SK-N-SH treated with all-trans-retinoic acid at 6 μM for 48 hours (cell line): ENCODE results near the gene CAPG.
"Not testable (repeated sequence)": the region's sequence is repeated elsewhere in the genome, so short reads cannot be mapped to it uniquely, and the experiment has no call there.

Experiments
- ATAC-seq: fragments of 200-7000 bp; cut with Tn5 transposase; 3 replicates; pipeline ENCODE4 v1.9.1; 2020; ENCODE audit warnings: mild to moderate bottlenecking, moderate library complexity
- ARNTL ChIP-seq: fragments of 450-650 bp; formaldehyde crosslinking; IDR thresholded peaks from 2 replicates; pipeline ENCODE4 v1.5.0; 2020; ENCODE audit warnings: low read depth, mild to moderate bottlenecking, moderate library complexity, borderline replicate concordance
- BACH2 ChIP-seq: fragments of 250-450 bp; sonication (Bioruptor Pico); IDR thresholded peaks from 2 replicates; pipeline ENCODE4 v1.9.0; 2021; ENCODE audit warnings: mild to moderate bottlenecking, borderline replicate concordance
- CSRNP3 ChIP-seq: fragments of 250-450 bp; sonication (Bioruptor Pico); IDR thresholded peaks from 2 replicates; pipeline ENCODE4 v1.5.1; 2021; ENCODE audit warnings: mild to moderate bottlenecking, moderate library complexity
- ESRRG ChIP-seq: fragments of 250-450 bp; sonication (Bioruptor Pico); IDR thresholded peaks from 2 replicates; pipeline ENCODE4 v1.6.1; 2021; ENCODE audit warnings: mild to moderate bottlenecking
- GLIS3 ChIP-seq: fragments of 250-450 bp; sonication (Bioruptor Pico); IDR thresholded peaks from 2 replicates; pipeline ENCODE4 v1.5.0; 2020; ENCODE audit warnings: mild to moderate bottlenecking, moderate library complexity
- ISL1 ChIP-seq: fragments of 250-450 bp; sonication (Bioruptor Pico); IDR thresholded peaks from 2 replicates; pipeline ENCODE4 v2.1.2; 2022; ENCODE audit warnings: mild to moderate bottlenecking, moderate library complexity
- OSR1 ChIP-seq: fragments of 250-450 bp; sonication (Bioruptor Pico); IDR thresholded peaks from 2 replicates; pipeline ENCODE4 v1.8.0; 2022; ENCODE audit warnings: moderate library complexity, mild to moderate bottlenecking, inconsistent platforms
- PATZ1 ChIP-seq: fragments of 250-450 bp; sonication (Bioruptor Pico); IDR thresholded peaks from 2 replicates; pipeline ENCODE4 v1.8.0; 2020; ENCODE audit warnings: mild to moderate bottlenecking, moderate library complexity, borderline replicate concordance
- POU6F1 ChIP-seq: fragments of 250-450 bp; sonication (Bioruptor Pico); IDR thresholded peaks from 2 replicates; pipeline ENCODE4 v1.8.0; 2021; ENCODE audit warnings: low read depth, mild to moderate bottlenecking, moderate library complexity, borderline replicate concordance
- PPARA ChIP-seq: fragments of 250-450 bp; sonication (Bioruptor Pico); IDR thresholded peaks from 2 replicates; pipeline ENCODE4 v1.5.0; 2020; ENCODE audit warnings: mild to moderate bottlenecking, borderline replicate concordance
- SNAI2 ChIP-seq: fragments of 250-450 bp; sonication (Bioruptor Pico); IDR thresholded peaks from 2 replicates; pipeline ENCODE4 v1.5.0; 2020; ENCODE audit warnings: mild to moderate bottlenecking, moderate library complexity
- TCF4 ChIP-seq: fragments of 250-450 bp; sonication (Bioruptor Pico); IDR thresholded peaks from 2 replicates; pipeline ENCODE4 v1.8.0; 2021; ENCODE audit warnings: mild to moderate bottlenecking, moderate library complexity, borderline replicate concordance
- TOX ChIP-seq: fragments of 250-450 bp; sonication (Bioruptor Pico); IDR thresholded peaks from 2 replicates; pipeline ENCODE4 v1.8.0; 2021; ENCODE audit warnings: mild to moderate bottlenecking, moderate library complexity, borderline replicate concordance
- ZC3H10 ChIP-seq: fragments of 250-450 bp; sonication (Bioruptor Pico); IDR thresholded peaks from 2 replicates; pipeline ENCODE4 v1.5.1; 2021; ENCODE audit warnings: mild to moderate bottlenecking, moderate library complexity
- ZFP3 ChIP-seq: fragments of 250-450 bp; sonication (Bioruptor Pico); IDR thresholded peaks from 2 replicates; pipeline ENCODE4 v1.5.0; 2020; ENCODE audit warnings: mild to moderate bottlenecking, moderate library complexity
- ZFP30 ChIP-seq: fragments of 450-650 bp; formaldehyde crosslinking; IDR thresholded peaks from 2 replicates; pipeline ENCODE4 v1.5.0; 2022; ENCODE audit warnings: mild to moderate bottlenecking, moderate library complexity
- ZNF565 ChIP-seq: fragments of 450-650 bp; formaldehyde crosslinking; conservative IDR thresholded peaks from 2 replicates; pipeline ENCODE4 v1.5.0; 2020; ENCODE audit warnings: low read depth, mild to moderate bottlenecking, moderate library complexity
- ZNF8 ChIP-seq: fragments of 450-650 bp; formaldehyde crosslinking; IDR thresholded peaks from 2 replicates; pipeline ENCODE4 v1.5.0; 2020; ENCODE audit warnings: mild to moderate bottlenecking, moderate library complexity

CAPG gene

GRCh38 chr2:85383850-85384249 lies 26.3 kb downstream of the CAPG start:
- TF ChIP-seq BACH2 (CRISPR knock-in tag) = no peak
- TF ChIP-seq ZNF8 (CRISPR knock-in tag) = no peak
- no peak for TF ChIP-seq PATZ1 (CRISPR knock-in tag)
- no peak for TF ChIP-seq ZNF565 (CRISPR knock-in tag)
- TF ChIP-seq ZFP30 (CRISPR knock-in tag) = no peak
- TF ChIP-seq GLIS3 (CRISPR knock-in tag) = no peak
- TF ChIP-seq ISL1 (CRISPR knock-in tag) = no peak
- TF ChIP-seq SNAI2 (CRISPR knock-in tag) = no peak
- TF ChIP-seq ZC3H10 (CRISPR knock-in tag) = no peak
- no peak for TF ChIP-seq OSR1
- TF ChIP-seq ESRRG = no peak
- TF ChIP-seq TCF4 = no peak
- TF ChIP-seq CSRNP3 (CRISPR knock-in tag) = no peak

GRCh38 chr2:85383151-85383550 lies 27.0 kb downstream of the CAPG start:
- not testable (repeated sequence) for ATAC-seq

More at GRCh38 chr2:85383850-85384249, 26.3 kb downstream of the CAPG start:
- ATAC-seq = no peak

- ATAC-seq = no peak
- TF ChIP-seq ZFP3 (CRISPR knock-in tag) (no peak), SNAI2 (CRISPR knock-in tag) (no peak), PPARA (CRISPR knock-in tag) (no peak), GLIS3 (CRISPR knock-in tag) (no peak)
Measured at GRCh38 chr2:85380048-85380447, 30.1 kb downstream of the CAPG start.

- no peak for TF ChIP-seq CSRNP3 (CRISPR knock-in tag)
- TF ChIP-seq ZC3H10 (CRISPR knock-in tag) = no peak
- no peak for TF ChIP-seq ZNF8 (CRISPR knock-in tag)
- TF ChIP-seq POU6F1 (CRISPR knock-in tag) = no peak
- TF ChIP-seq ZFP30 (CRISPR knock-in tag) = no peak
- TF ChIP-seq ESRRG = no peak
- ATAC-seq = no peak
Measured at GRCh38 chr2:85378257-85378656, 31.9 kb downstream of the CAPG start.

- ATAC-seq = no peak
Measured at GRCh38 chr2:85377083-85377482, 33.1 kb downstream of the CAPG start.

More at GRCh38 chr2:85377083-85377482, 33.1 kb downstream of the CAPG start:
- no peak for TF ChIP-seq GLIS3 (CRISPR knock-in tag)
- no peak for TF ChIP-seq TOX (CRISPR knock-in tag)
- TF ChIP-seq PATZ1 (CRISPR knock-in tag) = no peak
- no peak for TF ChIP-seq ISL1 (CRISPR knock-in tag)
- no peak for TF ChIP-seq ZC3H10 (CRISPR knock-in tag)
- TF ChIP-seq ESRRG = no peak
- no peak for TF ChIP-seq ARNTL (CRISPR knock-in tag)
- no peak for TF ChIP-seq ZNF8 (CRISPR knock-in tag)
